CD4-positive, alpha-beta T cell treated with Interleukin-10 for 1 hour (primary cell): ENCODE measurements around the gene SKP2.
"Not testable (repeated sequence)": the region's sequence is repeated elsewhere in the genome, so short reads cannot be mapped to it uniquely, and the experiment has no call there.

Experiments used
- DNase-seq: peaks from one replicate; pipeline ENCODE4 v3.0.0-alpha.2; 2020

The SKP2 gene

DNA sequence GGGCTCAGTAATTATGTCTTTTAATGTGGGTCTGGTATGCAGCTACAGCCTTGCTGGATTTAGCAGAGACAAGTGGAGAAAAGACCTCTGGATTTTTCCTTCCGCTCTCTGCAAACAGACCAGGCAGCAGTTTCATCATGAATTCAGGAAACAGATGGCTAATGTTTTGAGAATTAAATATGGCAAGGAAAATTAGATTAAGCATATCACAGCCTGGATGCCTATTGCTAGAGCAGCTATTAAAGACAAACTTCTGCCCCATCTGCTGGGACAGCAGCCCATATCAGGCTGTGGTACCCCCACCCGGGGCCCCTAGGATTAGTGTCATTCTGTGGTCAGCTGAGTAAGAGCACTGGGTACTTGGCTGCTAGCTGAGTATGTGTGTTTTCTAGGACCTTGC, 6.2 kb downstream of the SKP2 start:
- no peak for DNase-seq

DNA sequence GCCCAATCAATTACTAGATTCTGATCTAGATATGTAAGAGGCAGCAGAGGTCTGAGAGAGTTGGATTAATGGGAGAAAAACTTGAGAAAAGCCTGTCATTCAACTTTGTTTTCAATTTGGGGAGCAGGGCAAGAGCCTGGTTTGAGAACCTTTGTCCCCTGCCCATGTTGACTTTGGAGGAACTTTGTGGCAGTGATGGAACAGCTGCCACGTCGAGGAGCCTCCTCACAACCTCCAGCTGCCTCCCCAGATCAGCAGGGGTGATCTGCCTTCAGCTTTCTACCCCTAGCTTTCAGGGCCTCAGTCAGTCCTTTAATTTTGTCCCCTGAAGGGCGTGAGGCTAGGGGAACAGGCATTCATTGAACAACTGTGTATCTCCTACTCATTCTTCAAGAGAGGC, 8.7 kb downstream of the SKP2 start:
- DNase-seq = no peak

GRCh38 chr5:36161361-36161760, 9.4 kb downstream of the SKP2 start:
- no peak for DNase-seq

GRCh38 chr5:36162810-36163486, 11.0 kb downstream of the SKP2 start:
- DNase-seq = no peak

GRCh38 chr5:36164461-36164860, 12.6 kb downstream of the SKP2 start:
- no peak for DNase-seq

DNA sequence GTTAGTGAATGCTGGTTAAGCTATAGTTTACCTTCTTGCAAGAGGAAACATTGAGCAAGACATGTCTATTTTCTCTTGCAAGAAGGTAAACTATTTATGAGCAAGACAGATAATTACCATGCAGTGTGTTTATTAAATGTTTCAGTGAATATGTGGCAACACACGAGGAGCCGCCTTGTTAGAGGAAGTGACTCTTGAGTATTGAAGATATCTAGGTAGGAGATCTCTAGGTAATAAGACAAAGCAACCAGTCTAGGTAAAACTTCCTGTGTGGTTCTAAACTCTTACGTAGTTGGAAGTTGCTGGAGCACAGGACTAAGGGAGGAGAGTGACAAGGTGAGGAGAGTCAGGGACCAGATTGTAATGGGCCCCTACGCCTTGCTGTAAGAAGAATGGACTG, 16.8 kb downstream of the SKP2 start:
- DNase-seq = peak; percentile 15

DNA sequence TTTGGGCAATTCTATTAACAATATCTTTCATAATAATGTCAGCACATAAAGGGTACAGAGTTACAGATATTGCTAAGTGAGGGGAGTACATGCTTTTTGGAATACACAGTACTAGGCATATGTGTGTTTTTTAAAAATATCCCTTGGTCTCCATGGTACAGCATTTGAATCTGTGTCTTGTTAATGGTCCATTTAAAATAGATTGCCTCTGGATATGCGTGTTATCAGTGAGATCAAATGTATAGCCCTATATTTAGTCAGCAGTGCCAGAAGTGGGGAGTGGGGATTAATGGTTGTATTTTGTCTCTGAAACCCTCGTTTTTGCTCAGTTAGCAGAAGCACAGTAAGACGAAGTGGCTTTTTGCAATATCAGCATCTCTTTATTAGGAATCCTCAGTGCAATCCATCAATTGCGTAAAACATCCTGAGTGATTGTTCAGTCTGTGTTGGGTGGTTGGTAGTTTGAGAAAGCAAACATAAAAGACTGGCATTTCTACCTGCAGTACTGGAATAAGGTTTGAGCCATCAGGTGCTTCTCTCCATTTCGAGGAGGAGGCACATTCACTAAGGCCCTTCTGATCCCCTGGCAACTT, 19.0 kb downstream of the SKP2 start:
- DNase-seq = no peak

GRCh38 chr5:36172599-36172998, 20.7 kb downstream of the SKP2 start:
- DNase-seq = no peak

DNA sequence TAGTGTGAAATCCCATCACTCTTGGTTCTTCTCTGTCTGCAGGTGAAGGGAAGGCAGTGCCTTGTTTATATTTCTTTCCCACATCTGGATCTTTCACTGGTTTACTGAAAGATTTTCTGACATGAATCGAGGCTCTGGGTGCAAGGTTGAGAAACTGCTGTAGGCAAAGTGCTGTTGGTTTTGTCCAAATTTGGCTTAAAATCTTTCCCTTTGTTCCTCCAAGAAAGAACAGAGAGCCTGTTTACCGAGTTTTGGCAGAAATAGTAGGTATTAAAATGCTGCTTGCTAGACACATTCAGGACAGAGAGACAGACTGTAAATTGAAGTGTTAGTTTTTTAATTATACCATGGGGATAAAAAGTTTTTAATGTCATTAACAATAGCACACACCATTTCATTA, 21.5 kb downstream of the SKP2 start:
- no peak for DNase-seq

DNA sequence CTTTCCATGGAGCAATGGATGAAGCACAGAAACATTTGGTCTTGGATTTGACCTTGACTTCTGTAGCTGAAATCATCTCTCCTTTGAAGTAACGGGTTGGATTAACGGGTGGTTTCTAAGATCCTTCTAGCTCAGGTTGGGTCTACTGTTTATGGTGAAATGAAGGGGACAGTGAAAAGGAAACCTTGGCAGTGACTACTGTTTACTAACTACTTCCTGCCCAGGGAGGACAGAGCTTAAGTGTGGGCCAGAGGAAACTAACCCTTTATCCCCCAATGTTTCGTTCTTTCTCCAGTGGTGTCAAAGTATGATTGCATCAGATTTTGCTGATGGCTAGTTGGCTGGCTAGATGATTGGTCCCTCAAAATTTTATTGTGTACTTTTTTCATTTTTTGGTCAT, 22.2 kb downstream of the SKP2 start:
- no peak for DNase-seq

- DNase-seq = no peak
Measured at GRCh38 chr5:36175043-36175442, 23.1 kb downstream of the SKP2 start.

- DNase-seq = no peak
Measured at GRCh38 chr5:36177154-36177553, 25.2 kb downstream of the SKP2 start.

DNA sequence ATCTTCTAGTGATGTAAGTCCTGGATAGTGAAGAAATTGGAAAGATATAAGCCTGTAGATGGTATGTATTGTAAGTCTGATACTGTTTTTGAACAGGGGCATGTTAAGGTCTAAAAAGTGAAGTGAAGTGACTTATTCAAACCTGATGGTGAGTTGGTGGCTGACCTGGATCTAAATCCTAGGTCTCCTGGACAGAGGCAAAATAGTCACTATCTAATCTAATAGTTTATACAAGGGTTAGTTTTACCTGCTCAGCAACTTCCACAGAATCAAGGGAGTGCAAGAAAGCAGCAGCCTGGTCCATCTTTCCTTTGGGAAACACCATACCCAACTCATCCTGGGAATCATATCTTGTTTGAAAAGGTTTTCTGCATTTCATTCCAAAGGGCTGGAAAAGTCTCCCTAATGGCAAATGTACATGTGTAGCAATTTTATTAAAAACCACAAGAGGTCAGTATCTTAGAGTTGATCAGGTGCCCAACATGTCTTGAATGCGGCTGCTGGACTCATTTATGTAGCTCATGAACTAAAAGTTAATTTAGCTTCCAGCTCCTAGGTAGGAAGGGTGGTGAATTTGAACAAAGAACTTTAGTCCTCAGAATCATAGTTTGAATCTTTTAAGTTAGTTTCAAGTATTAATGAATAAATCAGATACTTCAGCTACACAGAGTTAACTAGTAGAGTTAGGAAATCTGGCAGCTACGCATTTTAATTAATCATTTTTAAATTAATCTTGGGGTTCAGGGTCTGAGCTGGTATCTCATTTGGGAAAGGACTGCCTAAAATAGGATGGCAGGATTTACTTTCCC, 26.0 kb downstream of the SKP2 start:
- no peak for DNase-seq

- no peak for DNase-seq
Measured at GRCh38 chr5:36178524-36178890, 26.6 kb downstream of the SKP2 start.

DNA sequence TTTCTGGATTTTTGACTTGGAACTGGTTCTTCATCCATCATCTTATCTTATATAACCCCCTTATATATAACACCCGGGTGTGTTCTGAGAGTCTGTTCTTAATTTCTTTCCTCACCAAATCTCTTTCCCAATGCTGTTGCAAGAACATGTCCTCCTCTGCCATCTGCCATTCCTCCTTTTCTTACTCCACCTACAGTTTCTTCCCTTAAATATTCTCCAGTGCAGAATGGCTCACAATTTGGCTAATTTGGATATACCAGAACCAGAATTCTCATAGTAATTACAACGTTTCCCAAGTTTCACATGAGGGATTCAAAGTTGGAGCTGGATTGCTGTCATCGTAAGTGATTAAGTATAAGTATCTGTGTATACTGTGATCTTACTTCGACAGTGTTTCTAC, 28.0 kb downstream of the SKP2 start:
- no peak for DNase-seq

GRCh38 chr5:36180556-36181350, 28.8 kb downstream of the SKP2 start:
- DNase-seq = no peak

GRCh38 chr5:36181774-36182173, 29.9 kb downstream of the SKP2 start:
- DNase-seq = no peak

DNA sequence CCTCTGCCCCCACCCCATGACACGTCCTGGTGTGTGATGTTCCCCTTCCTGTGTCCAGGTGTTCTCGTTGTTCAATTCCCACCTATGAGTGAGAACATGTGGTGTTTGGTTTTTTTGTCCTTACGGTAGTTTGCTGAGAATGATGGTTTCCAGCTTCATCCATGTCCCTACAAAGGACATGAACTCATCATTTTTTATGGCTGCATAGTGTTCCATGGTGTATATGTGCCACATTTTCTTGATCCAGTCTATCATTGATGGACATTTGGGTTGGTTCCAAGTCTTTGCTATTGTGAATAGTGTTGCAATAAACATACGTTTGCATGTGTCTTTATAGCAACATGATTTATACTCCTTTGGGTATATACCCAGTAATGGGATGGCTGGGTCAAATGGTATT, 32.5 kb downstream of the SKP2 start:
- not testable (repeated sequence) for DNase-seq

GRCh38 chr5:36193746-36194145, 41.8 kb downstream of the SKP2 start:
- DNase-seq = no peak

- no peak for DNase-seq
Measured at GRCh38 chr5:36198281-36198680, 46.4 kb downstream of the SKP2 start.

DNA sequence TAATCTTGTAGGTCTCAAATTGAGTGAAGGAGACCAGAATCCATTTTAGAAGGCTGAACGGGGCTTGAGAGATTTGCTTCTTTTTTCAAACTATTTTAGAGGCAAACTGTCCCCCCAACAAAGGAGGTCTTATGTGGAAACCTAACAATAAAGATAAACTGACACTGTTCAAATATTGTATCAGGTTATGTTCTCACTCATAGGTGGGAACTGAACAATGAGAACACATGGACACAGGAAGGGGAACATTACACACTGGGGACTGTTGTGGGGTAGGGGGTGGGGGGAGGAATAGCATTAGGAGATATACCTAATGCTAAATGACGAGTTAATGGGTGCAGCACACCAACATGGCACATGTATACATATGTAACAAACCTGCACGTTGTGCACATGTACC, 46.9 kb downstream of the SKP2 start:
- DNase-seq = not testable (repeated sequence)

- no peak for DNase-seq
Measured at GRCh38 chr5:36199620-36200019, 47.7 kb downstream of the SKP2 start.

DNA sequence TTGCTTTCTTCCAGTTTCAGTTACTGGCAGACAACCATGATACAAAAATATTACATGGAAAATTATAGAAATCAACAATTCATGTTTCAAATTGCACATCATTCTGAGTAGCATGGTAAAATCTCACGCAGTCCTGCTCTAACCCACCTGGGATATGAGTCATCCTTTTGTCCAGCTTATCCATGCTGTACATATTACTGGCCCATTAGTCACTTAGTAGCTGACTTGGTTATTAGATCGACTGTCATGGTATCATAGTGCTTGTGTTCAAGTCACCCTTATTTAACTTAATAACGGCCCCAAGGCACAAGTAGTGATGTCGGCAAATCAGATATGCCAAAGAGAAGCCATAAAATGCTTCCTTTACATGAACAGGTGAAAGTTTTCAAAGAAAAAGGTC, 48.6 kb downstream of the SKP2 start:
- no peak for DNase-seq
